K562 (cell line): Measurements from ENCODE around the gene RBFOX2. TPM values are rescaled to one million over a fixed set of nuclear protein-coding genes. Genes with fewer than 3 reads are reported as not detected.

Source experiments
- ATAC-seq: fragments of 200-7000 bp; cut with Tn5 transposase; 3 replicates; pipeline ENCODE4 v1.9.1; 2020; ENCODE audit warnings: moderate library complexity
- BruUV-seq: library from RNA; stranded (reverse); fragments of 400-500 nt; replicated peaks from 2 replicates; lab custom pipeline; 2021; lab: Mats Ljungman, UMichigan
- CTCF ChIA-PET: fragments of 300-600 bp; formaldehyde crosslinking; extraction: SDS; loops from one replicate; lab custom pipeline; 2021; ENCODE audit warnings: low intra/inter-chr PET ratio; lab: Yijun Ruan, JAX
- POLR2A ChIA-PET: fragments of 300-600, 350-650 bp; sonication (Branson Sonifier 250); formaldehyde crosslinking; extraction: SDS; loops from one replicate; lab custom pipeline; 2021; ENCODE audit warnings: antibody characterized with exemption, inconsistent platforms; lab: Yijun Ruan, JAX
- DNase-seq, 4 experiments: peaks; one replicate each; pipeline versions ENCODE4 v3.0.0 to v3.0.0-alpha.2; 2011 to 2018; ENCODE audit warnings: low spot score in 3 of 4, mixed read lengths in 3 of 4; ENCODE audit errors: extremely low read depth in 1 of 4
- FAIRE-seq: peaks from 2 replicates; lab custom pipeline; 2011; peaks lifted over from hg19 to GRCh38; lab: Jason Lieb, UNC
- H2AFZ ChIP-seq: 2 replicates; pipeline ENCODE4 v1.6.0; 2011; ENCODE audit warnings: low read depth, low read length, control low read depth, inconsistent platforms
- H3K27ac ChIP-seq: fragments of 200-600 bp; 3 replicates; pipeline ENCODE4 v1.8.0; 2011; ENCODE audit warnings: low read depth, mild to moderate bottlenecking, control low read depth, inconsistent platforms, low read length, moderate library complexity, mixed read lengths; ENCODE audit errors: extremely low read depth
- H3K27me3 ChIP-seq, 2 experiments: fragments of 300-600 bp in 1 of 2; 2 replicates in 1 of 2; 3 replicates in 1 of 2; pipeline versions ENCODE4 v1.6.0 to v1.8.0; 2011; ENCODE audit warnings: inconsistent platforms in 2 of 2, low read length in 2 of 2, mild to moderate bottlenecking in 1 of 2, mixed read lengths in 1 of 2, moderate library complexity in 1 of 2; ENCODE audit not compliant: control insufficient read depth in 2 of 2, insufficient read depth in 2 of 2
- H3K36me3 ChIP-seq: fragments of 300-600 bp; 3 replicates; pipeline ENCODE4 v1.8.0; 2011; ENCODE audit warnings: mild to moderate bottlenecking, low read length, inconsistent platforms; ENCODE audit not compliant: control insufficient read depth, insufficient read depth
- H3K4me1 ChIP-seq, 2 experiments: fragments of 200-600 bp in 1 of 2; replicated peaks in 1 of 2; 2 replicates in 1 of 2; 3 replicates in 1 of 2; pipeline versions ENCODE4 v1.5.1 to v1.8.0; 2011; ENCODE audit warnings: inconsistent platforms in 2 of 2, low read length in 2 of 2, mild to moderate bottlenecking in 1 of 2, mixed read lengths in 1 of 2, moderate library complexity in 1 of 2; ENCODE audit not compliant: control insufficient read depth in 2 of 2, insufficient read depth in 2 of 2
- H3K4me2 ChIP-seq: 2 replicates; pipeline ENCODE4 v1.6.1; 2011; ENCODE audit warnings: low read length, control low read depth, inconsistent platforms, mixed read lengths; ENCODE audit not compliant: insufficient read depth
- H3K4me3 ChIP-seq: fragments of 200-600 bp; sonication (generic), shearing (Covaris generic); 2 replicates; pipeline ENCODE4 v1.5.1; 2016; ENCODE audit warnings: control low read depth, inconsistent platforms
- H3K79me2 ChIP-seq: fragments of 200-600 bp; 3 replicates; pipeline ENCODE4 v1.8.0; 2011; ENCODE audit warnings: low read length, inconsistent platforms; ENCODE audit not compliant: control insufficient read depth, insufficient read depth
- H3K9ac ChIP-seq, 2 experiments: 2 replicates each; pipeline versions ENCODE4 v1.6.0 to v1.6.1; 2011; ENCODE audit warnings: low read depth in 2 of 2, low read length in 2 of 2, control low read depth in 1 of 2, inconsistent platforms in 1 of 2, mild to moderate bottlenecking in 1 of 2, mixed read lengths in 1 of 2; ENCODE audit not compliant: insufficient read depth in 1 of 2
- H3K9me1 ChIP-seq: one replicate; pipeline ENCODE4 v1.6.0; 2011; ENCODE audit warnings: inconsistent platforms, mild to moderate bottlenecking, low read length, moderate library complexity; ENCODE audit not compliant: control insufficient read depth, insufficient read depth
- H3K9me3 ChIP-seq: replicated peaks from 2 replicates; pipeline ENCODE4 v1.5.1; 2011; ENCODE audit warnings: low read depth, low read length, inconsistent platforms; ENCODE audit not compliant: control insufficient read depth, insufficient read depth
- H4K20me1 ChIP-seq: replicated peaks from 2 replicates; pipeline ENCODE4 v1.6.1; 2011; ENCODE audit warnings: low read length, inconsistent platforms, mixed read lengths; ENCODE audit not compliant: control insufficient read depth, insufficient read depth
- CBX3 ChIP-seq, 2 experiments: IDR thresholded peaks; 1 replicate in 1 of 2; 2 replicates in 1 of 2; pipeline ENCODE4 v1.6.1; 2012; ENCODE audit warnings: inconsistent platforms in 2 of 2, low read length in 2 of 2, borderline replicate concordance in 1 of 2, control low read depth in 1 of 2
- CREM ChIP-seq: IDR thresholded peaks from 2 replicates; pipeline ENCODE4 v1.6.1; 2014; ENCODE audit warnings: antibody characterized with exemption, low read depth
- PBX2 ChIP-seq, 2 experiments: IDR thresholded peaks in 1 of 2; conservative IDR thresholded peaks in 1 of 2; 2 replicates each; pipeline ENCODE4 v1.6.1; 2016; ENCODE audit warnings: low read depth in 2 of 2, mild to moderate bottlenecking in 1 of 2, missing compliant biosample characterization in 1 of 2, missing genetic modification characterization in 1 of 2, moderate library complexity in 1 of 2
- SETDB1 ChIP-seq: IDR thresholded peaks from one replicate; pipeline ENCODE4 v1.6.1; 2012; ENCODE audit warnings: low read length, control low read depth, inconsistent platforms
- SREBF1 ChIP-seq: fragments of 150-350 bp; IDR thresholded peaks from 2 replicates; pipeline ENCODE4 v1.6.1; 2014; ENCODE audit warnings: antibody characterized with exemption, low read depth, low read length, borderline replicate concordance
- TBL1XR1 ChIP-seq, 2 experiments: IDR thresholded peaks; 2 replicates each; pipeline ENCODE4 v1.6.1; 2012; ENCODE audit warnings: improper control_type of control experiment in 2 of 2, low read length in 2 of 2, mild to moderate bottlenecking in 1 of 2
- TCF3 ChIP-seq: sonication (generic); formaldehyde crosslinking; IDR thresholded peaks from 2 replicates; pipeline ENCODE4 v1.4.0; 2020; ENCODE audit warnings: mild to moderate bottlenecking, missing genetic modification reagents
- ZBTB11 ChIP-seq, 3 experiments: fragments of 200-800 bp in 1 of 3; fragments of 250-450 bp in 1 of 3; fragments of 450-650 bp in 1 of 3; sonication (Bioruptor Pico) in 1 of 3; sonication (Bioruptor generic) in 1 of 3; formaldehyde crosslinking in 1 of 3; IDR thresholded peaks; 2 replicates each; pipeline versions ENCODE4 v1.6.1 to v1.8.0; 2016 to 2022; ENCODE audit warnings: mild to moderate bottlenecking in 2 of 3, missing genetic modification characterization in 2 of 3, missing compliant biosample characterization in 1 of 3, moderate library complexity in 1 of 3
- ZC3H4 ChIP-seq: sonication (generic); formaldehyde crosslinking; IDR thresholded peaks from 2 replicates; pipeline ENCODE4 v1.9.0; 2021; ENCODE audit warnings: missing genetic modification reagents, borderline replicate concordance
- WGBS: fragments of 100-300 bp; shearing (Covaris generic); methylation state at CpG from one replicate; pipeline ENCODE4 v1.1.6; 2016; ENCODE audit warnings: low coverage, mixed read lengths; ENCODE audit not compliant: insufficient coverage; ENCODE audit errors: missing lambda C conversion rate; 5-methylcytosine and 5-hydroxymethylcytosine counted together
- in situ Hi-C: fragments of 300-500 bp; cut with MboI; formaldehyde crosslinking; loops from 4 replicates; pipeline ENCODE4 v1.15.0; 2018; ENCODE audit warnings: inconsistent platforms, mixed read lengths
- intact Hi-C: fragments of 100-400 bp; cut with micrococcal nuclease; formaldehyde crosslinking; loops from 2 replicates; pipeline ENCODE4 v1.14.2; 2022
- polyA plus RNA-seq, 8 experiments: library from polyadenylated mRNA; depleted of rRNA in 4 of 8; stranded (reverse) in 5 of 8; unstranded in 3 of 8; fragments of >200 nt; fragmentation: Nextera tagmentation in 2 of 8; fragmentation: Illumina TruSeq in 1 of 8; extraction: Ambion mirVana in 2 of 8; extraction: Trizol in 1 of 8; gene quantifications; 2 replicates each; pipeline versions ENCODE4 v1.2.1 to v1.2.3, GENCODE V29; 2011 to 2014; ENCODE audit warnings: inconsistent platforms in 1 of 8, missing spikeins in 1 of 8
- total RNA-seq, 7 experiments: library from RNA; depleted of rRNA in 6 of 7; stranded (reverse); fragments of >200 nt in 6 of 7; fragmentation: Illumina TruSeq in 2 of 7; extraction: Trizol in 2 of 7; gene quantifications; 2 replicates each; pipeline versions ENCODE4 v1.2.1 to v1.2.3, GENCODE V29; 2011 to 2021; ENCODE audit warnings: low replicate concordance in 1 of 7
- TF ChIP-seq, protein P1 (sequence below): fragments of 450-650 bp; IDR thresholded peaks from 2 replicates; pipeline ENCODE4 v1.6.1; 2016
- TF ChIP-seq, protein P2 (sequence below): sonication (generic); formaldehyde crosslinking; IDR thresholded peaks from 2 replicates; pipeline ENCODE4 v1.8.0; 2022; ENCODE audit warnings: missing genetic modification reagents, mild to moderate bottlenecking, moderate library complexity, borderline replicate concordance

Gene RBFOX2
- total and polyA plus RNA-seq, 9 of the 15 experiments (the other 6 are each of a cell fraction or from before 2014, with no cell fraction given), result 5.8 to 24.8 (median 14.2) TPM

DNA sequence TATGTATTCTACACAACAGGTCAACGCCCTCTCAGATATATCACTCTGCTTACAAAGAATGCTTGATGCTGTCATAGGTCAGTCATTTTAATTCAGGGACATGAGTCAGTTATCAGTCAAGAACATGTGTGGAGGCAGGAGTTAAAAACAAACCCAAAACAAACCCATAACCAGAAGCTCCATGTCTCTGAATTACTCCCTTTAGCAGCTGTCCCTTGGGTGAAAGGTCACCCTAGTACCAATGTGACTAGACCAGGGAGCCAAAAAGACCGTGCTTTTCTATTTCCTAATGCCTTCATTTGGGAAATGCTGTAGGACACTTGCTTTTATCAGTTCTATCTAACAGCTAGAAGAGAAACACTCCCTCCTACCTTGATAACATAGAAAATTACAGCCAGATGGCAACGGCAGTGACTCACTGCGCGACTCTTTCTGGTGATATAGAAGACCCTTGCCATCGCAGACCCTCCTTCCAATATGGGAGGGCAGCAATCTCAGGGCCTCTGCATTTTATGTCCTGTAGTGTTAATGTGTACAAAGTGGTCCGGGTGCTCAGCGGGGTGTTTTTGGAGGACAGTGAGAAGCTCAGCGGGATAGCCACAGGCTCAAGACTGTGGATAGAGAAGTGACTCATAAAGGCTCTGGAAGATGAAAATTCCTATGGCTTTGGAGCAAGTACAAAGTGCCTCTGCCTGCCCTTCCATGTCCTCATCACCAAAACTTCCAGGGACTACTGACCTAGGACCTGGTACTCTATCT lies 286.1 kb downstream of the RBFOX2 start:
- Histone ChIP-seq H3K79me2 (no peaks in the 10 kb centered on the region), H3K36me3 (0 out of 3 replicates have a peak, but pooled peaks cover 8% of the 10 kb centered on the region), H3K9me3 (no peaks in the 10 kb centered on the region), H3K27me3 (no peaks in the 10 kb centered on the region), H3K9me1 (peaks cover 3% of the 10 kb centered on the region), H4K20me1 (no peaks in the 10 kb centered on the region), H3K27ac (peak overlapping the region; percentile 71), H3K9ac (no peak overlapping the region; a peak in 1 of 4 replicates), H3K4me1 (peaks cover 3 to 30% of the 10 kb centered on the region in 2 experiments; a peak in 4 of 5 replicates), H3K4me2 (peak overlapping the region; percentile 61), H2AFZ (peak overlapping the region; percentile 11; the same call in 1 of the 2 replicates), H3K4me3 (no peak overlapping the region)
- POLR2A ChIA-PET, result interaction anchor here (0.6 to 1.5 kb wide), 3 partner anchors 17 to 415 kb away, joined by 3 read pairs; no protein-coding TSS in a partner anchor
- intact Hi-C loops, result no loop called here
- FAIRE-seq (peak; percentile 97), DNase-seq (peak; percentile 54 to 88 (median 67)), ATAC-seq (peak; percentile 97)
- WGBS, result 4% methylated on average over 9 of the region's 9 CpGs
- BruUV-seq, result TSS peak; percentile 14
- in situ Hi-C loops, result no loop called here
- CTCF ChIA-PET, result no interaction called here
- TF ChIP-seq TCF3 (CRISPR knock-in tag) (peak; percentile 86), CREM (0 out of 2 replicates have a peak, but pooled peaks have one; percentile 19), TBL1XR1 (IDR thresholded peaks at IDR 0.05; ENCODE audit: low read length in 2 of 2) (peak in 1 of 2 experiments; percentile 86; a peak in 2 of 4 replicates), SETDB1 (no peak), ZBTB11 (CRISPR knock-in tag; IDR thresholded peaks at IDR 0.05) (no peak), CBX3 (IDR thresholded peaks at IDR 0.05; ENCODE audit: borderline replicate concordance in 1 of 2, low read length in 2 of 2) (peak in 1 of 2 experiments; percentile 51; a peak in 1 of 3 replicates), SREBF1 (no peak), ZC3H4 (CRISPR knock-in tag) (no peak), PBX2 (CRISPR knock-in tag; IDR thresholded peaks at IDR 0.05; ENCODE audit: low read depth) (no peak), PBX2 (tag; conservative IDR thresholded peaks at IDR 0.05; ENCODE audit: low read depth) (peak; percentile 81)
- TF ChIP-seq, protein P1, sequence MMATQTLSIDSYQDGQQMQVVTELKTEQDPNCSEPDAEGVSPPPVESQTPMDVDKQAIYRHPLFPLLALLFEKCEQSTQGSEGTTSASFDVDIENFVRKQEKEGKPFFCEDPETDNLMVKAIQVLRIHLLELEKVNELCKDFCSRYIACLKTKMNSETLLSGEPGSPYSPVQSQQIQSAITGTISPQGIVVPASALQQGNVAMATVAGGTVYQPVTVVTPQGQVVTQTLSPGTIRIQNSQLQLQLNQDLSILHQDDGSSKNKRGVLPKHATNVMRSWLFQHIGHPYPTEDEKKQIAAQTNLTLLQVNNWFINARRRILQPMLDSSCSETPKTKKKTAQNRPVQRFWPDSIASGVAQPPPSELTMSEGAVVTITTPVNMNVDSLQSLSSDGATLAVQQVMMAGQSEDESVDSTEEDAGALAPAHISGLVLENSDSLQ, result peak; percentile 86
- TF ChIP-seq, protein P2, sequence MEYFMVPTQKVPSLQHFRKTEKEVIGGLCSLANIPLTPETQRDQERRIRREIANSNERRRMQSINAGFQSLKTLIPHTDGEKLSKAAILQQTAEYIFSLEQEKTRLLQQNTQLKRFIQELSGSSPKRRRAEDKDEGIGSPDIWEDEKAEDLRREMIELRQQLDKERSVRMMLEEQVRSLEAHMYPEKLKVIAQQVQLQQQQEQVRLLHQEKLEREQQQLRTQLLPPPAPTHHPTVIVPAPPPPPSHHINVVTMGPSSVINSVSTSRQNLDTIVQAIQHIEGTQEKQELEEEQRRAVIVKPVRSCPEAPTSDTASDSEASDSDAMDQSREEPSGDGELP (CRISPR knock-in tag), result peak; percentile 80
